NCI-H2196 treated with DMSO at 0.1 percent for 48 hours (cell line): ENCODE results near the gene APPBP2.
A peak's percentile ranks its signal among the peaks of the same experiment; 100 is the strongest.
"Not testable (repeated sequence)": the region's sequence is repeated elsewhere in the genome, so short reads cannot be mapped to it uniquely, and the experiment has no call there.

Source experiments
- DNase-seq: peaks from one replicate; lab custom pipeline; 2025; ENCODE audit not compliant: unreplicated experiment; lab: John Stamatoyannopoulos, UW

The APPBP2 gene, protein sequence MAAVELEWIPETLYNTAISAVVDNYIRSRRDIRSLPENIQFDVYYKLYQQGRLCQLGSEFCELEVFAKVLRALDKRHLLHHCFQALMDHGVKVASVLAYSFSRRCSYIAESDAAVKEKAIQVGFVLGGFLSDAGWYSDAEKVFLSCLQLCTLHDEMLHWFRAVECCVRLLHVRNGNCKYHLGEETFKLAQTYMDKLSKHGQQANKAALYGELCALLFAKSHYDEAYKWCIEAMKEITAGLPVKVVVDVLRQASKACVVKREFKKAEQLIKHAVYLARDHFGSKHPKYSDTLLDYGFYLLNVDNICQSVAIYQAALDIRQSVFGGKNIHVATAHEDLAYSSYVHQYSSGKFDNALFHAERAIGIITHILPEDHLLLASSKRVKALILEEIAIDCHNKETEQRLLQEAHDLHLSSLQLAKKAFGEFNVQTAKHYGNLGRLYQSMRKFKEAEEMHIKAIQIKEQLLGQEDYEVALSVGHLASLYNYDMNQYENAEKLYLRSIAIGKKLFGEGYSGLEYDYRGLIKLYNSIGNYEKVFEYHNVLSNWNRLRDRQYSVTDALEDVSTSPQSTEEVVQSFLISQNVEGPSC

DNA sequence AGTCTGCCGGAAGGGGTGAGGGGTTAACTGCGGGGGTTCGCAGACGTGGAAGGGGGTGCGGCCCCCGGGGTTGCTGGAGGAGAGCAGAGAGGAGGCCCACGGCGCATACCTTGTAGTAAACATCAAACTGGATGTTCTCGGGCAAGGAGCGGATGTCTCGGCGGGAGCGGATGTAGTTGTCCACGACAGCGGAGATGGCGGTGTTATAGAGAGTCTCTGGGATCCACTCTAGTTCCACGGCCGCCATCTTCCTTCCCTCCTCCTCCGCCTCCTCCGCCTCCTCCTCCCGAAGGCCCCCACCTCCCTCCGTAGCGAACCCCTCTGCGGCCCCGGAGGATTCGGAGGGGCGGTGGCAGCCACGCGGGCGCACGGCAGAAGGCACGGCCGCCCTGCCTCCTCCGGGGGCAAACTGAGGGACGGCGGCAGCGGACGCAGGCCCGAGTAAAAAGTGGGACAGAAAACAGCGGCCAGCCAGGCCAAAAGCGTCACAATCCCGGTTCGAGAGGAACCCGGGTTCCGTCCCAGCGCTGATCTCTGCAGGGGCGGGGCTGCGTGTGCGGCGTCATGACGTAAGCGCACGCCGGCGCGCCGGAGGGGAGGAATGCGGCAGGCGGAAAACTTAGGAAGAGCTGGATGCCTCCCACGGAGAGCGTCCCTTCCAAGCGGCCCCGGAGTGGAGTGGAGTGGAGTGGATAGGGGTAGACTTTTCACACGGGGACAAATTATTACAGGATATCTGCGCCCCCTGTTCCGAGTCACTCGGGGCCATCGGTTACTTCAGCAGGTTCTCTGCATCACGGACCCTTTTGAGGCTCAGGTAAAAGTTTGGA is at the start of gene APPBP2:
Gene APPBP2, minus strand, starts transcription at position 558 of the 830 bp plus-strand sequence. Its CDS starts 311 bp downstream, at position 247.
- peak; percentile 70 for DNase-seq

DNA sequence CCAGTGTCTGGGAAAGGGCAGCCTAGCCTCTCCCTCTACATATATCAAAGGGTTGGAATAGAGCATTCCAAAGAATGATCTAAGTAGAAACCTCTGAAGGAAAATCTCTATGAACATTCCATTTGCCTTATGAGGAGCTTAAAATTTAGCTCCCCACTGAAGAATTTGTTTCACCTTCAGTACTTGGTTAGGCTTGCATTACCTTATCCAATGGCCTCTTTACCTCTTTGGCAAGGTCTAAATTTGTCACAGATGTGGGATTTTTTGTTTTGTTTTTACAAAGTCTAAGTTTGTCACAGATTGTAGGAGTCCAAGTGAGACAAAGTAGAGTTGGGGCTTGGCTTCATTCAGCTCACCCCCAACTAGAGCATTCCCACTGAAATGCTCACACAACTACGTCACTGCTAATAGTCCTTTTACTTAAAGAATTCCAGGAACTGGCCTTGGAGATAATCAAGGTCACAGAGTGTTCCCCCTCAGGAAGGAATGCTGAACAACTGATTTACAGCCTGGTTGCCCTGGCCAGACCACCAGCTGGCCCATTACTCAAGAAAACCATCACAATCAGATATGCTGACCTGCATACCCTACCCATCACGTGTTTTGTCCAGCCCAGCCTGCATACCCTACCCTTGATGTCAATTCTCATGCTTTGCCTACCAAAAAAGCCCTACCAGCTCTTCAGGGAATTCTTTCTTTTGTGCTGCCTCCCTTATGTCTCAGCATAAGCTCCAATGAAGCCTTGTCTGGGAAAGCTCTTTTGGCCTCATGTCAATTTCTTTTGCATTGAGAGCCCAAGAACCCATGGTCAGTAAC is 47.4 kb upstream of the APPBP2 start:
- no peak for DNase-seq

DNA sequence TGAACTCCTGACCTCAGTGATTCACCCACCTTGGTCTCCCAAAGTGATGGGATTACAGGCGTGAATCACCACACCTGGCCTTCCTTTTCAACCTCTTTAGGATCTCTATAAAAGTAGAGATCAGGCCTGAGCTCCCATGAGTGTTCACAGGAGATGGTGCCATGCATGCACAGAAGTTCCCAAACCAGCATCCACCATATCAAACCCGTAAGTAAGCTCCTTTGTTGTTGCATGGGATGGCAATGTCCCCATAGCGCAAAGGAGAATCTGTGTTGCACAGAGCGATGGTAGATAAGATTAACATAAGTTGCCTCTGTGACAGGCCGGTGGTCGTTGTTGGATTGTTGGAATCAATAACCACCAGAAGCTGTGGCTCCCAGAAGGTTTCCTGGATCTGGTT is 39.2 kb upstream of the APPBP2 start:
- no peak for DNase-seq

DNA sequence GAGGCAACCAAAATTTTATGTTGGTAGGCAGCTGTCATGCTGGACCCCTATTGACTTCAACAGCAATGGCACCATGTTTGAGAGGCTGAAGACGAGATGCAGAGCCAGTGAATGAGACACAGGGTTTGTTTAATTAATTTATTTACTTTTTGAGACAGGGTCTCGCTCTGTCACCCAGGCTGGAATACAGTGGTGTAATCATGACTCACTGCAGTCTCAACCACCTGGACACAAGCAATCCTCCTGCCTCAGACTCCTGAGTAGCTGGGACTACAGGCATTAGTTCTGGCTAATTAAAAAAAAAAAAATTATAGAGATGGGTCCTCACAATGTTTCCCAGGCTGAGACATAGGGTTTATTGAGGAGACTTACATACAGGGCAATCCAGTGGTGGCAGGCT is 37.7 kb upstream of the APPBP2 start:
- no peak for DNase-seq

DNA sequence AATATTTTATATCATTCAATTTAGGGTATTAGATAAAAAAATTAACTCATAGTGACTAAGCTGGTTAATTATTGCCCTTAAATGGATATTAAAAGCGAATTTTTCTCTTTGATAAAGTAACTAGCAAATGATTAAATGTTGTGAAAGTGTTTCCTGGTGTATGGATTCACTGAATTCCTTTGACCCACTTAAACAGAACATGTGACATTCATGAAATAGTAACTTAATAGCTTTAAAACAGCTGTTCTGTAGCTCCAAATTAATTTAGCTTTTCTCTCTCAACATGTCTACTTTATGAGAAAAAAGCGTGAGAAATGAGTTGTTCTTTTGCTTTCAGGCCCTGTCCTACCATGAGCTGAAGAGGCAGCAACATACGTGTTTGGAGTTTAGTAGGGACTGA is 36.4 kb upstream of the APPBP2 start:
- DNase-seq, result no peak

DNA sequence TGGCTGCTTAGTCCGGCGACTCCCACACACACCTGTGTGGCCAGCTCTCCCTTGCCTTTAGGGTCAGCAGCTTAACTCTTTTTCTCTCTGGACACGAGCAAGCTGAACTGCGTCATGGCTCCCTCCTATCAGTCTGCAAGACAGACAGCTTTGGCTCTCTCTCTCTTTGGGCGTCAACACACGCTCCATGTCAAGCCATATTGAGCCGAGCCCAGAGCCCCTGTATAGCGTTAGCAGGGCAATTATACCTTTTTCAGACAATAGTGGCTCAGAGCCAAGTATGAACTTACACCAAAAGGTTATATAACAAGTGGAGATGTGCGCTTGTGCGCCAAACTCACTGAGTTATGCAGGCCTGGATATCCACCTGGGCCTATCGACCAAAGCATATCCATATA is 34.8 kb upstream of the APPBP2 start:
- DNase-seq, result no peak

DNA sequence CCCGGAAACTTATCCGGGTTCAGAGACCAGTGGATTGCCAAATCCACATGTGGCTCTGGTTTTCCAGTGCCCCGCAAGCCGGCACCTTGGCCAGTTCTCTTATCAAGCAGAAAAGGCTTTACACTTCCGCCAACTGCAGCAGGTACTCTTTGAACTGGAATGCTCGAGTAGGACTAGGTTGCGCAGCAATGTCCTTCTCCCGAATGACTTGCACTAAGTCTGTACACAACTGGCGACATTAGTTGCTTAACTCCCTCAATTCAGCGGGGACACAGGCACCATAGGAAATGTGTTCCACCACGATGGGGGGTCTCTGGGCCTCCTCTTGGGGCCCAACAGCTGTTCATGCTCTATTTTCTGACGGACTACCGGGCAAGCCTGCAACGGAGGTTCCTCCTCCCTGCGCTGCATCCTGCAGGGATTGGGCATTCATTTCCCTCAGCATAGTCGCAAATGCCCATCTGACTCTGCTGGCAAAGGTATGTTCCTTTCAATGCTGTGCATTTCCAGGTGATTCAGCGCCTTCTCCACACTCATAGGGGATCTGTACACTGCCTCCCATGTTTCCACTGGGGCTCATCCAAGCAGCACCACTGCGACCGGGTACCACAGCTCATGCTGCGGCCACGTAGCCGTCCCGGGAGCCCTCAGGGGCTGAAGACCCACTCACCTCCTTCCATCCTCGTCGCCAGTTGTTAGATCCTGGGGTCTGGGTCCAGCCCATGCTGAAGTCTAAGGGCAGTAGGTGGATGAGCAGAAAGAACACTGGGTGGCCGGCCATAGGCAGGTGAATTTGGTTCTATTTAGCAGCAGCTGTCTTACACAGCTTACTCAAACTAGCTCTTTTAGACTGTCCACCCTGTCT is 34.2 kb upstream of the APPBP2 start:
- DNase-seq, result no peak

DNA sequence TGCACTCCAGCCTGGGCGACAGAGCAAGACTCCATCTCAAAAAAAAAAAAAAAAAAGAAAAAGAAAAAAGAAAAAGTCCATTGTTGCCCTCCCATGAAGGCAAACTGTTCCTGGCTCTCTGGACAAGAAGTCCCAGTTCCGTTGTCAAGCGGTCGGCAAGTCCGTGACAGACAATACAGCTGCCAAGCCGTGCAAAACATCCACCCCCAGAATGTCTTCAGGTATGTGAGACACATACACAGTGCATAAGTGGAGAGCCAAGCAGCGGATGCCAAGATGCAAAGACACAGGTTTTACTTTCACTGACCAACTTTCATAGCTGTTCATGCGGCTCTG is 33.6 kb upstream of the APPBP2 start:
- DNase-seq, result no peak

DNA sequence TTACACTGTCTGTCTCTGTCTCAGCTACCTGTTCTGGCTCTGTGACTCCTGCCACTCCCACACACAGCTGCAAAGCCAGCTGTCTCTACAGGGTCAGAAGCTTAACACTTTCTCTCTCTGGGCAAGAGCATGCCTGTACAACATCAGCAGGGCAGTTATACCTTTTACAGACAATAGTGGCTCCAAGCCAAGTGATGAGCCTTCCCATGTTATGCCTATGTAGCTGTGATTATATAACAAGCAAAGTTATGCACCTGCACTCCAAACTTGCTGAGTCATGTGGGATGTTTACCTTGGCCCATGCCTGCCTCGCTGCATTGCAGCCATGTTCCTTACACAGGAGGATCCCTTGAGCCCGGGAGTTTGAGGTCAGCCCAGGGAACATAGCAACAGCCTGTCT is 31.8 kb upstream of the APPBP2 start:
- DNase-seq, result no peak

DNA sequence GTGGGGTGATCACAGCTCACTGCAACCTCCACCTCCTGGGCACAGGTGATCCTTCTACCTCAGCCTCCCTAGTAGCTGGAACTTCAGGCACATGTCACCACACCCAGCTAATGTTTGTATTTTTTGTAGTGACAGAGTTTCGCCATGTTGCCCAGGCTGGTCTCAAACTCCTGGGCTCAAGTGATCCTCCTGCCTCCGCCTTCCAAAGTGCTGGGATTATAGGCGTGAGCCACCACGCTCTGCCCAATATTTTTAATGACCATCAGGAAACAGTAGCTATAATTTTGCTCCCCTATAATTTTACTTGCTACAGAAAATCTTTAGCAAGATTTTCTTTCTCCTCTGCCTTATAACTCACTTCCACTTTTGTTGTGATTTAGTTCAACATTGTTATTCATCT is 29.7 kb upstream of the APPBP2 start:
- no peak for DNase-seq

DNA sequence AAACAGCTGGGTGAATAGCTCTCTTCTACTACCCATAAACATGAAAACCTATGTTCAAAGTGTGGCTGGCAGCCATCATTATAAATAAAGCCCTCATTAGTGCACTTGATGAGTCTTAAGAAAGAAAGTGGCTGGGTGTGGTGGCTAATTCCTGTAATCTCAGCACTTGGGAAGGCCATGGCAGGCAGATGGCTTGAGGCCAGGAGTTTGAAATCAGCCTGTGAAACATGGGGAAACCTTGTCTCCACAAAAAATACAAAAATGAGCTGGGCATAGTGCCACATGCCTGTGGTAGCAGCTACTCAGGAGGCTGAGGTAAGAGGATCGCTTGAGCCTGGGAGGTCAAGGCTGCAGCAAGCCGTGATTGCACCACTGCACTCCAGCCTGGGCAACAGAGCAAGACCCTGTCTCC is 28.3 kb upstream of the APPBP2 start:
- no peak for DNase-seq

DNA sequence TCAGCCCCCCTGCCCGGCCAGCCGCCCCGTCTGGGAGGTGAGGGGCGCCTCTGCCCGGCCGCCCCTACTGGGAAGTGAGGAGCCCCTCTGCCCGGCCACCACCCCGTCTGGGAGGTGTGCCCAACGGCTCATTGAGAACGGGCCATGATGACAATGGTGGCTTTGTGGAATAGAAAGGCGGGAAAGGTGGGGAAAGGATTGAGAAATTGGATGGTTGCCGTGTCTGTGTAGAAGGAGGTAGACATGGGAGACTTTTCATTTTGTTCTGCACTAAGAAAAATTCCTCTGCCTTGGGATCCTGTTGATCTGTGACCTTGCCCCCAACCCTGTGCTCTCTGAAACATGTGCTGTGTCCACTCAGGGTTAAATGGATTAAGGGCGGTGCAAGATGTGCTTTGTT is 26.2 kb upstream of the APPBP2 start:
- DNase-seq, result not testable (repeated sequence)

DNA sequence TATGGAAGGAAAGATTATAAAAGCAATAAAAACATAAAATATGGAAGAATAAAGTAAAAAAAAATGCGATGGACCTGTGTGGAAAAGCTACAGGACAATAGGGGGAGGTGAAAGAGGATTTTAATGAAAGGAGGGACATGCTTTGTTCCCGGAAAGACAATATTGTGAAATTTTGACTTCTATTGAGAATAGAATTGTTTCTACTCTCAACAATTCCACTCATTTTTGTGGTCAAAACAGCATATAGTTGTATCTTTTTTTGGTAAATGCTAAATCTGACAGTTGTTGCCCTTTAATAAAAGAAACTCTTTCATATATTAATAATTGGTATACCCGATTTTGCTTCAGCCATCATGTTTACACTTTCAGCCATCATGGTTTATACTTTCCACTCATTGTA is 22.9 kb upstream of the APPBP2 start:
- DNase-seq, result no peak

DNA sequence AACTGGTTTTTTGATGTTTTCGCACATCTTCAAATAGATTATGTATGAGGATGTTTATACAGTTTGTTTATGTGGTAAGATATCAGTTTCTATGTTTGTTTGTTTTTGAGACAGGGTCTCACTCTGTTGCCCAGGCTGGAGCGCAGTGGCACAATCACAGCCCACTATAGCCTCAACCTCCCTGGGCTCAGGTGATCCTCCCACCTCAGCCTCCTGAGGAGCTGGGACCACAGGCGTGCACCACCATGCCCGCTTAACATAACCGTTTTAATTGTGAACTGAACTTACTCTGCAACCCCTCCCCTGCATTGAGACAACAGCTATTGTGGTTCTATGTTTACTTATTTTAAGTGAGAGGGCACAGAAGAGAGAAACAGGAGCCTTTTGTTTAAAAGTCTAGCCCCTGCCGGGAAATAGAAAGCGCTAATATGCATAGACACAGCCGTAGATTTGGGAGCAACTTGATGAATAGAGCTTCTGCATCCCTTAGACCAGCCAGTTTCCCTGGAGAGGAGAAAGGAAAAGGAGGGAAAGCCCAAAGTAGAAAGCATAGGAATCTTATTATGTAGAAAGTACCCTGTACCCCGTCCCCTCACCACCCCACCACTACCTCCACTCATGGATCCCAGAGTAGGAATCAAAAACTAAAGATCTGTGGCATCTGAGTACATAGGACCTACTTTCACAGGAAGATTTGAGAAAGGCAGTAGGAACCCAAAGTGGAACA is 19.6 kb upstream of the APPBP2 start:
- no peak for DNase-seq

DNA sequence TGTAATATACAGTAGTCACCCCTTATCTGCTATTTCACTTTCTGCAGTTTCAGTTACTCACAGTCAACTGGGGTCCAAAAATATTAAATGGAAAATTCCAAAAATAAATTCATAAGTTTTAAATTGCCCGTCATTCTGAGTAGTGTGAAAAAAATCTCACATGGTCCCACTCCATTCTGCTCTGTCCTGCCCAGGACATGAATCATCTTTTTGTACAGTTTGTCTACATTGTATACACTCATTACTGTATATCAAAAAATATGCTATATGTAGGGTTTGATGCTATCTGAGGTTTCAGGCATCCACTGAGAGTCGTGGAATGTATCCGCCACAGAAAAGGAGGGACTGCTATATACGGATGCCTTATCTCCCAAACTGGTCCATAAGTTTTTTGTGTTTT is 16.0 kb upstream of the APPBP2 start:
- DNase-seq, result no peak

DNA sequence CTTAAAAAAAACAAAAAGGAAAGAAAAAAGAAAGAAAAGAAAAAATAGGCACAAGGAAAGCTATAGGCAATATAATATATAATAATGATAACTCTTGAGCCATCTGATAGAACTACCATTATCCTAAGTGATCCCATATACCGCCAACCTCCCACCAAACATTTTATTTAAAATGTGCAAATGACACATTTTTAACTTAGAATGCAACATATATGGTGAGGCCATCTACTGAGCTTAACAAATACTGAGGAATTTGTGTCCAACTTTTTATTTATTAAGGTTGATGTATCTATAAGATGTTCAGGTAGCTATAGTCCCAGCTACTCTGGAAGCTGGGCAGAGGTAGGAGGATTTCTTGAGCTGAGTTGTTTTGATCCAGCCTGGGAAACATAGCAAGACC is 14.4 kb upstream of the APPBP2 start:
- DNase-seq, result no peak

DNA sequence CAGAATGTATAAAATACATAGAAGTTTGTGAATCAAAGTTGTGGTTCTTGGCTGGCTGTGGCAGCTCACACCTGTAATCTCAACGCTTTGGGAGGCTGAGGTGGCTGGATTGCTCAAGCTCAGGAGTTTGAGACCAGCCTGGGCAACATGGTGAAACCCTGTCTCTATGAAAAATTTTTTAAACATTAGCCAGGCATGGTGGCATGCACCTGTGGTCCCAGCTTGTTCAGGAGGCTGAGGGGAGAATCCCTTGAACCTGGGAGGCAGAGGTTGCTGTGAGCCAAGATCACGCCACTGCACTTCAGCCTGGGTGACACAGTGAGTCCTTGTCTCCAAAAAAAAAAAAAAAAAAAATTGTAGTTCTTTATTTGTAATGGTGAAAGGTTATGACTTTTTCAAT is 13.8 kb upstream of the APPBP2 start:
- no peak for DNase-seq

DNA sequence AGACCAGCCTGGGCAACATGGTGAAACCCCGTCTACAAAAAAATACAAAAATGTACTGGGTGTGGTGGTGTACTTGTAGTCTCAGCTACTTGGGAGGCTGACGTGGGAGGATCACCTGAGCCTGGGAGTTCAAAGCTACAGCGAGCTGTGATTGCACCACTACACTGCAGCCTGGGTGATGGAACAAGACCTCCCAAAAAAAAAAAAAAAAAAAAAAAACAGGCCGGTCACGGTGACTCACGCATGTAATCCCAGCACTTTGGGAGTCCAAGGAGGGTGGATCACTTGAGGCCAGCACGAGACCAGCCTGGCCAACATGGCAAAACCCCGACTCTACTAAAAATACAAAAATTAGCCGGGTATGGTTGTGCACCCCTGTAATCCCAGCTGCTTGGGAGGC is 12.7 kb upstream of the APPBP2 start:
- no peak for DNase-seq

DNA sequence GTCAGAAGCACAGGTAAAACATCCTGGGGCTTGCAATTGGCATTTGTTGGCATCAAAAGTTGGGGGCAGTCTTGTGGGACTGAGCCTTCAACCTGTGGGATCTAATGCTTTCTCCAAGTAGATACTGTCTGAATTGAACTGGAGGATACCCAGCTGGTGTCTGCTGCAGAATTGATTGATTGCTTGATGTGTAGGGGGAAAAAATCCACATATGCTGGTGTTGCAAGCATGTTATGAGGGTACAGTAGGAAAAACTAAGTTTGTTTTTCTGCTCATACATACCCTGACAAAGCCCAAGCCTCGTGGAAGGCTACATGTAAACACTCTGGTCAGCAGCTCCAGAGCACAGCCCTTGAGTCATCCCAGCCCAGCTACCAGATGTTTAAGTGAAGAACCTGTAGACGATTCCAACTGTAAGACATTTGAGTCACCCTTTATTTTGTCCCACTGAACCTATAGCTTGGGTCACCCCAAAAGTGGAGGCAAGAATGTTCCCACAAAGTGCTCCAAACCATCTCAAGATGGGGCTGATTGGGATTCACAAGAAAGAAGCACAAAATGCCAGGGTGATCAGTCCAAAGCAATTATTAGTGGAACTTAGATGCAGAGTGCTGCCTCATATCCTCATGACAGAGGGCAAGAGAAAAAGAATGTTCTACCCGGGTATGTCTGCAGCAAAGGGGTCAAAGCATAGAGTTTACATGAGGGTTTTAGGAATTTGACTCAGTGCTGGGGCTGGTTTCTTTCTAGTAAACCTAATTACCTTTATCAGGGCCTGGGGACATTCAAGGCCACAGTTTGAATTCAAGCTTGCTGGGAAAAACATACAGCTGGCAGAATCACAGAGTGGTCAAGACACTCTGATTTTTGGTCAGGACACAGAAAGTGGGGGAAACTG is 9.6 kb upstream of the APPBP2 start:
- no peak for DNase-seq
